Uterus (tissue), 4 donors: ENCODE results near the gene IKBKE. TPM values are rescaled to one million over a fixed set of nuclear protein-coding genes. Genes with fewer than 3 reads are reported as not detected.
A peak's percentile ranks its signal among the peaks of the same experiment; 100 is the strongest.

Experiments used
- DNase-seq, 2 donors: peaks; one replicate each; pipeline ENCODE4 v3.0.0-alpha.2; 2019 to 2020
- H3K27ac ChIP-seq, 2 donors: fragments of 200-600 bp; sonication (generic); 1 replicate in 1 of 2; 2 replicates in 1 of 2; pipeline ENCODE4 v1.5.1; 2016 to 2018
- H3K27me3 ChIP-seq, 2 donors: fragments of 200-600 bp; sonication (generic); one replicate each; pipeline ENCODE4 v1.5.1; 2018 to 2019; ENCODE audit warnings: control low read depth in 1 of 2
- H3K36me3 ChIP-seq, 2 donors: fragments of 200-600 bp; sonication (generic); one replicate each; pipeline ENCODE4 v1.5.1; 2019; ENCODE audit warnings: control low read depth in 1 of 2
- H3K4me1 ChIP-seq, 2 donors: fragments of 200-600 bp; sonication (generic); one replicate each; pipeline ENCODE4 v1.5.1; 2018 to 2019; ENCODE audit warnings: control low read depth in 1 of 2
- H3K4me3 ChIP-seq, 2 donors: fragments of 200-600 bp; sonication (generic); 1 replicate in 1 of 2; 2 replicates in 1 of 2; pipeline ENCODE4 v1.5.1; 2018 to 2019; ENCODE audit warnings: mild to moderate bottlenecking in 1 of 2
- H3K9me3 ChIP-seq, 2 donors: fragments of 200-600 bp; sonication (generic); one replicate each; pipeline ENCODE4 v1.5.1; 2019; ENCODE audit warnings: control low read depth in 1 of 2
- POLR2A ChIP-seq, 2 donors: fragments of 450-650 bp; IDR thresholded peaks; one replicate each; pipeline ENCODE4 v1.6.1; 2016; ENCODE audit warnings: antibody characterized with exemption in 2 of 2, mild to moderate bottlenecking in 1 of 2, moderate library complexity in 1 of 2
- intact Hi-C: fragments of 100-400 bp; cut with DNase I; formaldehyde crosslinking; loops from one replicate; pipeline ENCODE4 v1.15.1; 2023; ENCODE audit warnings: low total_unique reads
- total RNA-seq, 4 donors: library from RNA; depleted of rRNA in 3 of 4; stranded (reverse); fragments of >200 nt in 3 of 4; gene quantifications; one replicate each; pipeline versions ENCODE4 v1.1.0 to v1.2.4, GENCODE V29; 2014 to 2023
- TF ChIP-seq, protein P1 (sequence below), 4 experiments: fragments of 200-600 bp in 2 of 4; fragments of 450-650 bp in 2 of 4; sonication (generic) in 2 of 4; IDR thresholded peaks; one replicate each; pipeline ENCODE4 v1.5.1; 2016 to 2019; ENCODE audit warnings: antibody characterized with exemption in 4 of 4, mild to moderate bottlenecking in 2 of 4, moderate library complexity in 1 of 4
- donor health status: DM: yes; HTN: yes; CAD: no.

Gene IKBKE
- total RNA-seq, 4 donors from 2014 or later = 1.5 to 6.7 TPM; not detected in 2

DNA sequence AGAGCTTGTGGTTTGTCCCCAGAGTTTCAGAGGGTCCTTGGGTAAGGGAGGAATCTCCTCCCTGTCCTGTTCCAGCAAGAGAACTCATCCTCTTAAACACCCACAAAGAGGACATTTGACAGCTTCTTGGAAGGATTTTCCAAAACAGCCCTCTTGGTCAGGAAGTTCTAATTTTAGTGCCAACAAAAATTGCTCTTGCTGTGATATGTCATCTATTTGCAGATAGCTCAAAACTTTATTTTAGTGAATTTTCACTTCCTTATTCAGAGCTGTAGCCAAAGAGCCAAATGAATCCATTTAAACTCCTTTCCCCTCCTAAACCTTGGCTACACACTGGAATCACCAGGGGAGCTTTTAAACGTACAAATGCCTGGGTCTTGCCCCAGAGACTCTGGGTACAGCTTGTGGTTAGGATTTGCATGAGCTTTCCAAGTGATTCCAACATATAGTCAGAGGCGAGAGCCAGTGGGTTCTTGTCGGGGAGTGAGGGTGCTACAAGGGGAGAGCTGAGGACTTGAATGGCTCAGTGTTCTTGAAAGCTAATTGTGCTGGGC lies 25.3 kb downstream of the IKBKE start:
- H3K27me3 ChIP-seq = no peaks in the 10 kb centered on the region
- TF ChIP-seq POLR2A (IDR thresholded peaks at IDR 0.05) = no peak
- TF ChIP-seq, protein P1, sequence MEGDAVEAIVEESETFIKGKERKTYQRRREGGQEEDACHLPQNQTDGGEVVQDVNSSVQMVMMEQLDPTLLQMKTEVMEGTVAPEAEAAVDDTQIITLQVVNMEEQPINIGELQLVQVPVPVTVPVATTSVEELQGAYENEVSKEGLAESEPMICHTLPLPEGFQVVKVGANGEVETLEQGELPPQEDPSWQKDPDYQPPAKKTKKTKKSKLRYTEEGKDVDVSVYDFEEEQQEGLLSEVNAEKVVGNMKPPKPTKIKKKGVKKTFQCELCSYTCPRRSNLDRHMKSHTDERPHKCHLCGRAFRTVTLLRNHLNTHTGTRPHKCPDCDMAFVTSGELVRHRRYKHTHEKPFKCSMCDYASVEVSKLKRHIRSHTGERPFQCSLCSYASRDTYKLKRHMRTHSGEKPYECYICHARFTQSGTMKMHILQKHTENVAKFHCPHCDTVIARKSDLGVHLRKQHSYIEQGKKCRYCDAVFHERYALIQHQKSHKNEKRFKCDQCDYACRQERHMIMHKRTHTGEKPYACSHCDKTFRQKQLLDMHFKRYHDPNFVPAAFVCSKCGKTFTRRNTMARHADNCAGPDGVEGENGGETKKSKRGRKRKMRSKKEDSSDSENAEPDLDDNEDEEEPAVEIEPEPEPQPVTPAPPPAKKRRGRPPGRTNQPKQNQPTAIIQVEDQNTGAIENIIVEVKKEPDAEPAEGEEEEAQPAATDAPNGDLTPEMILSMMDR (IDR thresholded peaks at IDR 0.05) = no peak
- peak overlapping the region; percentile 45 to 54 for H3K27ac ChIP-seq
- intact Hi-C loops = loop anchor here (10.0 kb wide), 2 partner anchors 89 to 169 kb away; no protein-coding TSS in a partner anchor
- peaks cover 5 to 6% of the 10 kb centered on the region in 2 donors for H3K4me1 ChIP-seq
- H3K9me3 ChIP-seq = no peaks in the 10 kb centered on the region
- H3K4me3 ChIP-seq = no peak overlapping the region
- no peaks in the 10 kb centered on the region for H3K36me3 ChIP-seq
- no peak for DNase-seq

DNA sequence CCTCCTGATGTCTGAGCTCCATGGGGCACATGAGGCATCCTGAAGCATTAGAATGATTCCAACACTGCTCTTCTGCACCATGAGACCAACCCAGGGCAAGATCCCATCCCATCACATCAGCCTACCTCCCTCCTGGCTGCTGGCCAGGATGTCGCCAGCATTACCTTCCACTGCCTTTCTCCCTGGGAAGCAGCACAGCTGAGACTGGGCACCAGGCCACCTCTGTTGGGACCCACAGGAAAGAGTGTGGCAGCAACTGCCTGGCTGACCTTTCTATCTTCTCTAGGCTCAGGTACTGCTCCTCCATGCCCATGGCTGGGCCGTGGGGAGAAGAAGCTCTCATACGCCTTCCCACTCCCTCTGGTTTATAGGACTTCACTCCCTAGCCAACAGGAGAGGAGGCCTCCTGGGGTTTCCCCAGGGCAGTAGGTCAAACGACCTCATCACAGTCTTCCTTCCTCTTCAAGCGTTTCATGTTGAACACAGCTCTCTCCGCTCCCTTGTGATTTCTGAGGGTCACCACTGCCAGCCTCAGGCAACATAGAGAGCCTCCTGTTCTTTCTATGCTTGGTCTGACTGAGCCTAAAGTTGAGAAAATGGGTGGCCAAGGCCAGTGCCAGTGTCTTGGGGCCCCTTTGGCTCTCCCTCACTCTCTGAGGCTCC lies 26.0 kb downstream of the IKBKE start:
- H3K27me3 ChIP-seq = no peaks in the 10 kb centered on the region
- TF ChIP-seq, protein P1 (IDR thresholded peaks at IDR 0.05) = no peak
- no peak for TF ChIP-seq POLR2A (IDR thresholded peaks at IDR 0.05)
- no peak for DNase-seq
- no peaks in the 10 kb centered on the region for H3K9me3 ChIP-seq
- intact Hi-C loops = loop anchor here (10.0 kb wide), 2 partner anchors 89 to 169 kb away; no protein-coding TSS in a partner anchor
- no peak overlapping the region for H3K4me3 ChIP-seq
- H3K36me3 ChIP-seq = no peaks in the 10 kb centered on the region
- H3K27ac ChIP-seq = peak overlapping the region; percentile 34 to 54
- H3K4me1 ChIP-seq = peaks cover 5 to 6% of the 10 kb centered on the region in 2 donors

DNA sequence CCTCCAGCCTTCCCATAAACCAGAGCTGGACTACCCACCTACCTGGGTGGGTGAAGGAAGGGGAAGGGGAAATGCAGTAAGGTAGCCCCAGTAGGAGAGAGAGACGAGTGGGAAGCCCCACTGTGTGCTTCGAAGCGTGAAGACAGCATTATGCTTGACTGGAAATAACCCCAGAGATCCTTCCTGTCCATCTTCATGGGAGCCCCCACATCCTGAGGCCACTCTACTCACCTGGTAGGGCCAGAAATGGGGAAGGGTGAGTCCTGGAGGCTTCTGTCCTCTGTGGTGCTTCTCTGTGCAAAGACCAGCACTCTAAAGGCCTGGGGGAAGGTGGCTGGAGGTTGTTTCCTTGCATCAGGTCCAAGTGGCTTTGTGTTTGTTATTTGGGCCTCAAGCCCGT lies 27.1 kb downstream of the IKBKE start:
- H3K36me3 ChIP-seq = no peaks in the 10 kb centered on the region
- TF ChIP-seq, protein P1 (IDR thresholded peaks at IDR 0.05) = no peak
- no peak for TF ChIP-seq POLR2A (IDR thresholded peaks at IDR 0.05)
- H3K9me3 ChIP-seq = no peaks in the 10 kb centered on the region
- intact Hi-C loops = loop anchor here (10.0 kb wide), 2 partner anchors 87 to 167 kb away; no protein-coding TSS in a partner anchor
- H3K27me3 ChIP-seq = no peaks in the 10 kb centered on the region
- no peak overlapping the region for H3K4me3 ChIP-seq
- H3K4me1 ChIP-seq = peaks cover 5 to 6% of the 10 kb centered on the region in 2 donors
- no peak overlapping the region for H3K27ac ChIP-seq
- DNase-seq = no peak

DNA sequence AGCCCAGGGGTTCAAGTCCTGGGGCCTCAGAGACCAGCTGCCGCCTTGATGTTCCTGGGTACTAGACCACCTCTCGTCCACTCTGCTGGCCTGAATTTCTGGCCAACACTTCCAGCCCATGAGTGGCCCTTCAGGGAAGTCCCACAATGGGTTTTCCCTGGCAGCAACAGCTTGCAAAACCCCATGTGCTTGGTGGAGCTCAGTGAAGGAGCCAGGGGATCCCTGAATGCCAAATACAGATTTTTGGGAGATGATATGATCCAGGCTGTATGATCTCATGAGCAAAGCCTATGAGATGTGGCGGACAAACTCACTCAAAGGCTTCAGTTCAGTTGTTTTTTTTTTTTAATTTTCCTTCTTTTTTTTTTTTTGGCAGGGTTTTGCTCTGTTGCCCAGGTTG lies 27.5 kb downstream of the IKBKE start:
- H3K4me1 ChIP-seq = peaks cover 5 to 6% of the 10 kb centered on the region in 2 donors
- no peaks in the 10 kb centered on the region for H3K27me3 ChIP-seq
- no peaks in the 10 kb centered on the region for H3K9me3 ChIP-seq
- no peak overlapping the region for H3K4me3 ChIP-seq
- intact Hi-C loops = loop anchor here (10.0 kb wide), 2 partner anchors 87 to 167 kb away; no protein-coding TSS in a partner anchor
- TF ChIP-seq, protein P1 (IDR thresholded peaks at IDR 0.05) = no peak
- H3K27ac ChIP-seq = no peak overlapping the region
- no peaks in the 10 kb centered on the region for H3K36me3 ChIP-seq
- DNase-seq = no peak

DNA sequence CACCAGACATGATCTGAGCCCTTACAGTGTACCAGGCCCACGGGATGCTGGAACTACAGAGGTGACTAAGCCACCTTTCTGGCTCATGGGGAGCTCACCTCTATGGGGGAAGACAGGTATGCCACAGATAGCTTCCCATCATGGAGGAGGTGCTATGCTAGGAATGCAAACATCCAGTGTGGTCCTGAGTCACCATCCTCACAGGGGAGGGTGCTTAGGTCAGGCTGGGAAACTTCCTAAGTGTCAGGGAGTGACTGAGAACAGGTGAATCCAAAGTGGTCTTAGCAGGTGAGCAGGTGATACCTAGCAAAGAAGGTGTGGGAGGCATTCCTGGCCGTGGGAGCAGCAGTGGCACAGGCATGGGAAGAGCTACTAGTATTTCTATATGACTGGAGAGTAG lies 28.4 kb downstream of the IKBKE start:
- H3K9me3 ChIP-seq = no peaks in the 10 kb centered on the region

More for the DNA sequence above, 28.4 kb downstream of the IKBKE start:
- no peak for DNase-seq
- TF ChIP-seq, protein P1 (IDR thresholded peaks at IDR 0.05) = no peak
- no peak for TF ChIP-seq POLR2A (IDR thresholded peaks at IDR 0.05)
- Histone ChIP-seq H3K4me1 (peaks cover 5 to 6% of the 10 kb centered on the region in 2 donors), H3K27me3 (no peaks in the 10 kb centered on the region), H3K27ac (no peak overlapping the region), H3K36me3 (no peaks in the 10 kb centered on the region), H3K4me3 (no peak overlapping the region)
- intact Hi-C loops = loop anchor here (10.0 kb wide), 2 partner anchors 86 to 166 kb away; no protein-coding TSS in a partner anchor
